Subcutaneous adipose tissue (tissue), 4 donors: ENCODE data around the gene ARL10. TPM values are rescaled to one million over a fixed set of nuclear protein-coding genes. Genes with fewer than 3 reads are reported as not detected.

Experiments
- total RNA-seq, 4 donors: library from RNA; depleted of rRNA; stranded (reverse); fragments of >200 nt; gene quantifications; one replicate each; pipeline ENCODE4 v1.1.0, GENCODE V29; 2016
- TF ChIP-seq, protein P1 (sequence below): fragments of 450-650 bp; IDR thresholded peaks from one replicate; pipeline ENCODE4 v1.5.1; 2016; ENCODE audit warnings: low read depth, mild to moderate bottlenecking, control low read depth, antibody characterized with exemption, moderate library complexity

Gene ARL10
- total RNA-seq, 4 donors from 2014 or later = 4.4 to 12.6 (median 5.7) TPM

GRCh38 chr5:176355400-176356178 is 9.7 kb upstream of the ARL10 start:
- TF ChIP-seq, protein P1, sequence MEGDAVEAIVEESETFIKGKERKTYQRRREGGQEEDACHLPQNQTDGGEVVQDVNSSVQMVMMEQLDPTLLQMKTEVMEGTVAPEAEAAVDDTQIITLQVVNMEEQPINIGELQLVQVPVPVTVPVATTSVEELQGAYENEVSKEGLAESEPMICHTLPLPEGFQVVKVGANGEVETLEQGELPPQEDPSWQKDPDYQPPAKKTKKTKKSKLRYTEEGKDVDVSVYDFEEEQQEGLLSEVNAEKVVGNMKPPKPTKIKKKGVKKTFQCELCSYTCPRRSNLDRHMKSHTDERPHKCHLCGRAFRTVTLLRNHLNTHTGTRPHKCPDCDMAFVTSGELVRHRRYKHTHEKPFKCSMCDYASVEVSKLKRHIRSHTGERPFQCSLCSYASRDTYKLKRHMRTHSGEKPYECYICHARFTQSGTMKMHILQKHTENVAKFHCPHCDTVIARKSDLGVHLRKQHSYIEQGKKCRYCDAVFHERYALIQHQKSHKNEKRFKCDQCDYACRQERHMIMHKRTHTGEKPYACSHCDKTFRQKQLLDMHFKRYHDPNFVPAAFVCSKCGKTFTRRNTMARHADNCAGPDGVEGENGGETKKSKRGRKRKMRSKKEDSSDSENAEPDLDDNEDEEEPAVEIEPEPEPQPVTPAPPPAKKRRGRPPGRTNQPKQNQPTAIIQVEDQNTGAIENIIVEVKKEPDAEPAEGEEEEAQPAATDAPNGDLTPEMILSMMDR = no peak

GRCh38 chr5:176356179-176356566 is 9.1 kb upstream of the ARL10 start:
- TF ChIP-seq, protein P1 = no peak

DNA sequence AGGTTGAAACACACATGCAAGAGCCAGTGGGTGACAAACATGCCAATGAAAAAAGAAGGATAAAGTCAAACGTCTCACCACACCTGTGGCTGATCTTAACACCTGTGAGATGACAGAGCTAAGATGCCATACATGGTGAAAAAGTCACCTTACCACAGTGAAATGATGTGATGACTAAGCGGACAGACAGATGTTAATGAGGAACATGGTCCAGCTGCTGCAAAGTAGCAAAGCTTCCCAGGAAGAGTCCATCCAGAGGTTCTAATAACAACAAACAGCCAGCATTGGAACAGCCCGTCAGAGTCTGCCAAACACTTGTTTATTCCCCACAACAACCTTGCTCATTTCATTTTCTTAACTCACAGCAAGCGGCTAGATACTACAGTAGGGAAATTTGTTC is 5.6 kb upstream of the ARL10 start:
- TF ChIP-seq, protein P1 = no peak

DNA sequence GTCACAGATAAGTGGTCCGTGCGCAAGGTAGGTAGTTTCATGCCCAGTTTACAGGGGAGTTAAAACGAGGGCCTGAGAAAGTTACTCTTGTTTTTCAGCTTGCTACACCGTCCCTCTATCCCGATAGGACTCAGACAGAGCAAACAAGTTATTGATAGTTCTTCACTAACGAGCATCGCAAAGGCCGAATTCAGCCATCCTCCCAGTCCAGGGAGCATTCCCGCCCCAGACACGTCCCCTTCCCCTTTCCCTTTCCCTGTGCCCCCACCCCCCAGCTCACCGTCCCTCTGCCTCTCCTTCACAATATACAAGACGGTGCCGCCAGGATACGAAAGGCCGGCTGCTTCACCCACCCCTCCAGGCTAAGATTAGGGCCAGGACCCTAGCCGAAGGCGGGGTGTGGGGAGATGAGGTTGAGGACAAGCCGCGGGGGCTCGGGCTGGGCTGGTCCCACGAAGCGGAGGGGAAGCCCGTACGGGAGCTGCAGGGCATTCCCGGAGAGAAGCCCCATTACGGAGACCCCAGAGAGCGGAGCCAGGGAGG is 4.3 kb upstream of the ARL10 start:
- TF ChIP-seq, protein P1 = no peak

DNA sequence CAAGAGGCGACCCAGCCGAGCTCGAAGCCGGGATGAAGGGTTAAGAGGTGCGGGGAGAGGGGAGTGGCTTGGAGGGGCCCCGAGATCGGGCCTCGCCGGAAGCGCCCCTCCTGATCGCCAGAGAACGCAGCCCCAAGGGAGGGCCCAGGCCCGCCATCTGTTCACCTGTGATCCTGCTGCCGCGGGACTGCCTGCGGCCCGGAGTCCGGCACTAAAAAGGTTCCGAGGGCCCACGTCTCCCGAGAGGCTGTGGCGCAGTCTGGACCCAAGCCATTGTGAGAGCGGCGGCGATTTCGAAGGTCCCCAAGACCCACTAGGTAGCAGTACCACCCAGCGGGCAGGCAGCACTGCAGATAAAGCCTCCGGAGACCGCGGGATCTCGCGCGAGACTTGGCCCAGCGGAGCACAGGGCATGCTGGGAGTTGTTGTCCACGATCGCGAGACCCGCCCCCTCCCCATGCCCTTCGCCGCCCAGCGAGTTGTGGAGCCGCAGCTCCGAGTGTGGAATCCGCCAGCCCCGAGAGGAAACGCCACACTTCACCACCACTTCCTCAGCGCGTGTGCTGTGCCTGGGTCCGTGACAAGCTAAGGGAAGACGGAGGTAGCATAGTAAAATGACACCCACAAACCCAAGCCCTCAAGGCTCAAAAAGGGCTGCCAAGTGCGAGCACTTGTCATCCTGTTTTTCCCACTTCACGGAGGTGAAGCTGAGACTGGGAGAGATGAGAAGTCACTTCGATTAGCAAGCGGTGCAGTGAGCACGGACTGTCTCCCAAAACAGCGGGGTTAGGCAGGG is 3.7 kb upstream of the ARL10 start, which contains the start of gene KIAA1191:
Gene KIAA1191, minus strand, starts transcription at position 328 of the 796 bp plus-strand sequence. CDS start 2,256 bp downstream, outside the sequence.
- TF ChIP-seq, protein P1 = no peak

- TF ChIP-seq, protein P1 = no peak
These were observed 3.1 kb upstream of the ARL10 start for GRCh38 chr5:176362233-176362490.

- TF ChIP-seq, protein P1 = no peak
These were observed 429 bp upstream of the ARL10 start for GRCh38 chr5:176364765-176365350.
